Kidney (tissue), 14 donors: ENCODE measurements around the gene MCM3AP. TPM values are rescaled to one million over a fixed set of nuclear protein-coding genes. Genes with fewer than 3 reads are reported as not detected.

Experiments used
- DNase-seq, 5 donors: peaks; one replicate each; pipeline ENCODE4 v3.0.0-alpha.2; 2013 to 2020
- FAIRE-seq: peaks from 2 replicates; lab custom pipeline; 2012; peaks lifted over from hg19 to GRCh38; lab: Jason Lieb, UNC
- H3K27ac ChIP-seq, 2 donors: one replicate each; pipeline ENCODE4 v1.7.0; 2013; ENCODE audit warnings: low read depth in 2 of 2, low read length in 2 of 2, inconsistent platforms in 1 of 2
- H3K27me3 ChIP-seq: one replicate; pipeline ENCODE4 v1.7.1; 2013; ENCODE audit warnings: low read length, inconsistent platforms; ENCODE audit not compliant: control insufficient read depth, insufficient read depth
- H3K36me3 ChIP-seq, 3 donors: one replicate each; pipeline versions ENCODE4 v1.7.0 to v1.7.1; 2013; ENCODE audit warnings: low read length in 3 of 3, control low read depth in 1 of 3, inconsistent platforms in 1 of 3; ENCODE audit not compliant: insufficient read depth in 3 of 3, control insufficient read depth in 2 of 3
- H3K4me1 ChIP-seq, 3 donors: one replicate each; pipeline versions ENCODE4 v1.7.0 to v1.7.1; 2013; ENCODE audit warnings: low read length in 3 of 3, inconsistent platforms in 1 of 3, low read depth in 1 of 3; ENCODE audit not compliant: control insufficient read depth in 2 of 3, insufficient read depth in 2 of 3
- H3K4me3 ChIP-seq, 3 donors: one replicate each; pipeline versions ENCODE4 v1.7.0 to v1.8.1; 2013; ENCODE audit warnings: low read length in 3 of 3, control low read depth in 1 of 3, inconsistent platforms in 1 of 3
- H3K9ac ChIP-seq, 3 donors: one replicate each; pipeline versions ENCODE4 v1.7.0 to v1.7.1; 2013; ENCODE audit warnings: low read length in 3 of 3, control low read depth in 1 of 3, inconsistent platforms in 1 of 3
- H3K9me3 ChIP-seq, 3 donors: one replicate each; pipeline versions ENCODE4 v1.7.0 to v1.7.1; 2013; ENCODE audit warnings: low read length in 3 of 3, control low read depth in 1 of 3, inconsistent platforms in 1 of 3; ENCODE audit not compliant: control insufficient read depth in 2 of 3, insufficient read depth in 1 of 3
- intact Hi-C: fragments of 100-400 bp; cut with DNase I; formaldehyde crosslinking; loops from one replicate; pipeline ENCODE4 v1.11.1; 2022
- polyA plus RNA-seq: library from polyadenylated mRNA; stranded (reverse); fragments of 350-450 nt; fragmentation: Illumina TruSeq; extraction: RNeasy Lipid Tissue Mini Kit (QIAGEN cat#74804); gene quantifications from one replicate; pipeline ENCODE4 v1.2.3, GENCODE V29; 2014; ENCODE audit warnings: low read depth, low replicate concordance; ENCODE audit not compliant: insufficient read depth
- total RNA-seq: library from RNA; stranded (reverse); fragmentation: NEBNext Ultra II Directional; extraction: Animal tissue kit (Norgen Biotek cat#: 25700); gene quantifications from one replicate; pipeline ENCODE4 v1.2.1, GENCODE V29; 2021
- TF ChIP-seq, protein P1 (sequence below): IDR thresholded peaks from 3 replicates; pipeline ENCODE4 v1.5.1; 2012; ENCODE audit warnings: mild to moderate bottlenecking, moderate library complexity, borderline replicate concordance; ENCODE audit not compliant: insufficient read depth; ENCODE audit errors: extremely low read depth
- donor health status: control.
- donor health status: control.
- donor health status: control.
- donor health status: control.
- donor health status: control.
- donor health status: DM: yes; HTN: yes; CAD: no.
- donor health status: Normal renal cell carcinoma (clear cell type).

The MCM3AP gene
- total and polyA plus RNA-seq, 2 donors from 2014 or later, result 29.0 to 101 TPM

DNA sequence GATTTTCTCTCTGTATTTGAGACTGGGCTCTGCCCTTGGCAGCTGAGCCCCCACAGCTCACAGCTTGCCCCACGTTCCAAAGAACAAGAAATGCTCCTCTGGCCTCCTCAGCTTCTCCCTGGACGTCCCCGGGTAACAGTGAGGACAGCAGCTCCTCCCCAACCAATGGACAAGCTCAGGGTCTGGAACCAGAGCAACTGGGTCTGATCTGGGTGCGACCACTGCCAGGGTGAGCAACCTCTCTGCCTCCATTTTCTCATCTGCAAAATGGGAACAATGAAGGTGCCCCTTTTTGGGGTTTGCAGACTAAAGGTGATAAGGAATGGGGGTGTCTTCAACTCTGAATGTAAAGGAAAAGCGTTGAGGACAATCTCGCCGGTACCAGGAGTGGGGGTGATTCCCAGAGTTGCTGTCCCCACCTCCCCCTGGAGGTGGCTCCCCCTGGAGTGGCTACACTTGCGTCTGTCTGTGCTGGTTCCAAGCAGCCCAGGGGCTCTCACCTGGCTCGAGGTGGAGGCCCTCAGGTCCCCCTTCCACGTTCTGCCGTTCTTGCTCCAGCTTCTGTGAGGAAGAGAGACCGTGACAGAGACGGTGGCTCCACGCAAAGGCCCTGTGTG, 31.4 kb upstream of the MCM3AP start:
- no peak for DNase-seq
- no peak for FAIRE-seq
- H3K9me3 ChIP-seq, result no peaks in the 10 kb centered on the region
- no peak overlapping the region for H3K27ac ChIP-seq
- H3K36me3 ChIP-seq, result no peaks in the 10 kb centered on the region
- no peak overlapping the region for H3K9ac ChIP-seq
- TF ChIP-seq, protein P1, sequence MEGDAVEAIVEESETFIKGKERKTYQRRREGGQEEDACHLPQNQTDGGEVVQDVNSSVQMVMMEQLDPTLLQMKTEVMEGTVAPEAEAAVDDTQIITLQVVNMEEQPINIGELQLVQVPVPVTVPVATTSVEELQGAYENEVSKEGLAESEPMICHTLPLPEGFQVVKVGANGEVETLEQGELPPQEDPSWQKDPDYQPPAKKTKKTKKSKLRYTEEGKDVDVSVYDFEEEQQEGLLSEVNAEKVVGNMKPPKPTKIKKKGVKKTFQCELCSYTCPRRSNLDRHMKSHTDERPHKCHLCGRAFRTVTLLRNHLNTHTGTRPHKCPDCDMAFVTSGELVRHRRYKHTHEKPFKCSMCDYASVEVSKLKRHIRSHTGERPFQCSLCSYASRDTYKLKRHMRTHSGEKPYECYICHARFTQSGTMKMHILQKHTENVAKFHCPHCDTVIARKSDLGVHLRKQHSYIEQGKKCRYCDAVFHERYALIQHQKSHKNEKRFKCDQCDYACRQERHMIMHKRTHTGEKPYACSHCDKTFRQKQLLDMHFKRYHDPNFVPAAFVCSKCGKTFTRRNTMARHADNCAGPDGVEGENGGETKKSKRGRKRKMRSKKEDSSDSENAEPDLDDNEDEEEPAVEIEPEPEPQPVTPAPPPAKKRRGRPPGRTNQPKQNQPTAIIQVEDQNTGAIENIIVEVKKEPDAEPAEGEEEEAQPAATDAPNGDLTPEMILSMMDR, result no peak
- no peaks in the 10 kb centered on the region for H3K4me1 ChIP-seq
- H3K27me3 ChIP-seq, result no peaks in the 10 kb centered on the region
- intact Hi-C loops, result no loop called here
- no peak overlapping the region for H3K4me3 ChIP-seq

DNA sequence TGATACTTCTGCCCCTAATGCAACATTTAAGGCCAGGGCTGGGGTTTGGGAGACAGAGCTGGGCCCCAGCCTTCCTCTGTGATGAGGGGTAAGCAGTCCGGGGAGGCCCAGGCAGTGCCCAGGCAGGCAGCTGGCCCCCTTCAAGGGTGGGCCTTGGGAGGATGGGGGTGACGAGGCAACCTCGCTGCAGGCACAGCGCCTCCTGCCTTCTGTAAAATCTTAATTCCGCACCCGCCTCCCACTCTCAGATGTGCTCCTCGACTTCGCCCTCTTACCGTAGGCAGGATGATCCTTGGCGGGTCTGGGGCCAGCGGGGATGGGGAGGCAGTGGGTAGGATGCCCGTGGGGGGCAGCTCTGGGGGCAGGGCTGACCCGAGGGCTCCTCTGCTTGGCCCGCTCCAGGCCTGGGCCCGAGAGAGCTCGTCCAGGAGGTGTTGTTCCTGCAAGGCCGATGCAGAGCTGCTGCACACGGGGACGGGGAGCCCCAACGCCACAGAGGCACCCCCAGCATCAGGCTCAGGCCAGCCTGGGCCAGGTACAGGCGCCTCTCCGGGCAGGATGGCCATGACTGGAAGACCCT, 29.1 kb upstream of the MCM3AP start:
- no peak for DNase-seq
- intact Hi-C loops, result no loop called here

DNA sequence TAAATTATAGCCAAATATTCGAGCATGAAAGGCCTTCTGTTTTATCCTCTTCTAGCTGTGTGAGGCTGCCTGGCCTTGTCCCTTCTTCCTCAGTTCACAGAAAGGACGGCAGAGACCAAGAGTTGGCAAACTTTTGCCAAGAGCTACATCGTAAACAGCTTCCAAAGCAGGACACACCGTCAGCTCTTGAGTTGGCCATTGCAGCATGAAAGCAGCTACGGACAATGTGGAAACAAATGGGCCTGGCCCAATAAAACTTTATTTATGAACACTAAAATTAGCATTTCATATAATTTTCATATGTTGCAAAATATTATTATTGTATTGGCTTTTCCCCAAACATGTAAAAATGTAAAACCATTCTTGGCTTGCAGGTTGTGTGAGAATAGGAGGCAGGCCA, 27.5 kb upstream of the MCM3AP start:
- H3K27ac ChIP-seq, result no peak overlapping the region
- no peaks in the 10 kb centered on the region for H3K9me3 ChIP-seq
- no peak for FAIRE-seq
- H3K9ac ChIP-seq, result no peak overlapping the region
- no peaks in the 10 kb centered on the region for H3K4me1 ChIP-seq
- H3K36me3 ChIP-seq, result no peaks in the 10 kb centered on the region
- TF ChIP-seq, protein P1, result no peak
- DNase-seq, result no peak
- H3K4me3 ChIP-seq, result no peak overlapping the region
- intact Hi-C loops, result no loop called here
- no peaks in the 10 kb centered on the region for H3K27me3 ChIP-seq

More for the DNA sequence above, 29.1 kb upstream of the MCM3AP start:
- Histone ChIP-seq H3K27me3 (no peaks in the 10 kb centered on the region), H3K4me1 (no peaks in the 10 kb centered on the region), H3K9ac (no peak overlapping the region), H3K4me3 (no peak overlapping the region), H3K9me3 (no peaks in the 10 kb centered on the region), H3K27ac (no peak overlapping the region), H3K36me3 (no peaks in the 10 kb centered on the region)
- FAIRE-seq, result no peak
- TF ChIP-seq, protein P1, result no peak
